HG02870 (cell line): ENCODE measurements around the gene OR10Z1.

Experiments used
- ATAC-seq: cut with Tn5 transposase; IDR thresholded peaks from one replicate; pipeline ENCODE4 v1.9.1; 2021; ENCODE audit warnings: mild to moderate bottlenecking, moderate library complexity; ENCODE audit not compliant: unreplicated experiment

OR10Z1 gene, protein sequence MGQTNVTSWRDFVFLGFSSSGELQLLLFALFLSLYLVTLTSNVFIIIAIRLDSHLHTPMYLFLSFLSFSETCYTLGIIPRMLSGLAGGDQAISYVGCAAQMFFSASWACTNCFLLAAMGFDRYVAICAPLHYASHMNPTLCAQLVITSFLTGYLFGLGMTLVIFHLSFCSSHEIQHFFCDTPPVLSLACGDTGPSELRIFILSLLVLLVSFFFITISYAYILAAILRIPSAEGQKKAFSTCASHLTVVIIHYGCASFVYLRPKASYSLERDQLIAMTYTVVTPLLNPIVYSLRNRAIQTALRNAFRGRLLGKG

DNA sequence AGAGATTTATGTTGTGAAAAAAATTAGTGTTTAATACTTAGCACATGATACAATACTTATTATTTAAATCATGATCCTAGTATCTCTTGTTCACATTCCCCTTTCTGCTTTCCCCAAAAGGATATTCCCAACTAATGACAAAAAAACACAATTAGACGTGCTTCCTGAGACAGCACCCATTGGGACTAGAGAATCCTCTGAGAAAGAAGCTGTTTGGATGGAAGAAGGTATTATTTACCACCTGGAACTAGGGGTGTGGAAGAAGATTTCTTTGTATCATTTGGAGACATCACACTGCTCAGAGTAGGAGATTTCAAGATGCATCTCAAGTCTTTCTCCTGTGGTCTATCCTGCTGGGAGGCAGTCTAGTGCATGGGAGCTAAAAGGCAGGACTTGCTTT lies at the start of gene OR10Z1:
Gene OR10Z1 (plus strand): TSS at position 301 of the 400 bp plus-strand sequence. CDS start 1,171 bp downstream, outside the sequence.
- no peak for ATAC-seq

GRCh38 chr1:158559696-158560095 lies 45.4 kb upstream of the OR10Z1 start:
- ATAC-seq: no peak

DNA sequence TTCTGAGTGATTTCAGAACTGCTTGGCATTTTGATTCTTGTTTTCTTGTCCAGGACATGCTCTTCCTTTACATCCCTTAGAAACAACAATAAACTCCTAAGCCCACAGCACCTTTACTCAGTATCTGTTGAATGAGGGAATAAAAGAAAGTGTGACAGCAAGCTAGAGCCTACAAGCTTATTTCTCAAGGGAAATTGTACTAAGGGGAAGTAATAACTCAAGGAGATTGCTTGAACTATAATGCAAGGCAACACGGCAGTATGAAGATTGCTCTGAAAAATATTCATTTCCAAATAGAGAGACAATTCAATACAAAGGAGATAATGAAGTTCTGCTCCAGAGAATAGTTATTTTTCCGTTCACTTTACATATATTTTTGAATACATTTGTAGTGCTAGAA lies 41.2 kb upstream of the OR10Z1 start:
- ATAC-seq: no peak

DNA sequence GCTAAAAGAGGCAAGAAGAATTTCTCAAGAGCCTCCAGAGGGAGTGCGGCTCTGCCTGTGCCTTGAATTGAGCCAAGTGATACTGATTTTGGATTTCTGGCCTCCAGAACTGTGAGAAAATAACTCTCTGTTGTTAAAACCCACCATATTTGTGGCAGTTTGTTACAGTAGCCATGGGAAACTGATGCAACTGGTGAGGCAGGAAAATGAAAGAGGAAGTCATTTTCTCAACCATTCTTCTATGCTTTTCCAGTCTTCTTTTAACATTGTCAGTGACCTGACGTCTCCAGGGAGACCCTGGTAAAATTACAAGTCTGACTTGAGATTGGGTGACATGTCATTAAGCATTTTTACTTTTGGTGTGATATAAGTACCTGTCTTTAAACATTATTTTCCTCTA lies 40.5 kb upstream of the OR10Z1 start:
- no peak for ATAC-seq

- ATAC-seq: no peak
Observed at GRCh38 chr1:158570480-158570879, 34.6 kb upstream of the OR10Z1 start, which contains the start of gene OR6P1. OR6P1 (minus strand) TSS chr1:158570580; CDS start chr1:158563604, 6,976 bp downstream.

DNA sequence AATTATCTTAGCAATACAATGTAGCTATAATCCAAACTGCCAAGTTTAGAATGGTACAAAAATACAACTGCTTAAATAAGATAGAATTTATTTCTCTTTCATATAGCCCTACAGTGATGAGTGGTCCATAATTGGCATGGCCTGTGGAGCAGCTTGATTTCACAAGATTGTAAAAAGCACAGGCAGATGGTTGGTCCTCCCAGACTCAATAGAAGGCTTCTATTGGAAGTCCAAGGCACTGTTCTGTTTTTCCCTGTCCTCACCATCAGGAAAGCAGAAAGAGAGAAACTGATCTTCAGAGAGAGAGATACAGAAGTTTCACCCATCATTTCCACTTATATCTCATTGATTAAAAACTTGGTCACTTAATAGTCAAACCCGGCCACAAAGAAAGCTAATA lies 32.8 kb upstream of the OR10Z1 start:
- no peak for ATAC-seq

GRCh38 chr1:158577561-158577960 lies 27.5 kb upstream of the OR10Z1 start:
- ATAC-seq: no peak

- ATAC-seq: no peak
Observed at GRCh38 chr1:158579733-158580132, 25.3 kb upstream of the OR10Z1 start, which contains the start of gene OR10X1. OR10X1 (minus strand) TSS chr1:158579899; CDS start chr1:158579899, 0 bp downstream.

DNA sequence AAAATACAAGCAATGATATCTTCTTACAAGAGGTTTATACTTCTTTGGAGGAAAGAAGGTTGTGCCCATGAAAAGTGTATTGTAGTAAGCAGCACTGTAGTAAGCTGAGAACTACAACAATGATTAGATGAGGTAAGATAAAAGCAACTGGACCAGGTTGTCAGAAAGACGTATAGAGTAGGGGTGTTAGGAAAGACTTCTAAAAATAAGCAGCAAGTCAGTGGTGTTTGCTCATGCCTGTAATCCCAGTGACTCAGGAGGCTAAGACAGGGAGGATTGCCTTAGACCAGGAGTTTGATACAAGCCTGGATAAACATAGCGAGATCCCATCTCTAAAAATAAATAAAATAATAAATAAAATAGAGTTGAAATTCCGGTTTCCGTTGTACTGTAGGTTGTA lies 21.1 kb upstream of the OR10Z1 start:
- ATAC-seq: no peak

DNA sequence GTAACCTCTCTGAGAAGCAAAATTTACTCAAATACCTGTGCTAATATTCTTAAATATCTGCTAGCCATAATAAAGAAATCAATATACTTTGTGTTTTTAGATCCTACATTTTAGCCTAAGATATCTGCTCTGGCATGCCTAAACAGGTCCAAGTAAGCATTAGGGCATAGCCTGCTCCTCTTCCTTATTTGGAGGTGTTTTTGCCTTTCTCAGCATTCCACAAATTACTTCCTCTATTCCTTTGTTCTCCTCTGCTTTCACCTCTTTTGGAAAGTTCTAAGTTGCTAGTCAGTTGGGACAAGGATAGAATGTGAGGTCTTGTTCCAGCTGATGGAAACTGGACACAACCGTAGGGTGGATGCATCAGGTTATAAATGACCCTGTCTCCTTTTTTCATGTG lies 18.1 kb upstream of the OR10Z1 start:
- no peak for ATAC-seq

GRCh38 chr1:158600735-158601134 lies 4.3 kb upstream of the OR10Z1 start:
- ATAC-seq: no peak

DNA sequence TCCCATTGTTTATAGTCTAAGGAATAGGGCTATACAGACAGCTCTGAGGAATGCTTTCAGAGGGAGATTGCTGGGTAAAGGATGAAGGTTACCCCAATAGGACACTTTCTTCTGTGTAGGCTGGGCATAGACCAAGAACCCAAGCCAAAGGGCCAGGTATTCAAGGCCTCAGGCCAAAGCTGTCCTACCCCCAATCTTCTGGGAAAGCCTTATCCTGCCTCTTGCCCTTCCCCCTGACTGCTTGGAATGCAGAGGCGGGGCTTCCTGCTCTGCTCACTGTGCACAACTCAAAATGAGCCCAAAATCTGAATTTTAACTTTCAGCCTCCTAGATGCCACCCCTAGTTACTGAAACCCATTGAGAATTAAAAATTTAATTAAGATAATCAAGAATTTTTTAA lies 2.2 kb downstream of the OR10Z1 start:
- ATAC-seq: no peak

- ATAC-seq: no peak
Observed at GRCh38 chr1:158611916-158612315, 6.8 kb downstream of the OR10Z1 start.

DNA sequence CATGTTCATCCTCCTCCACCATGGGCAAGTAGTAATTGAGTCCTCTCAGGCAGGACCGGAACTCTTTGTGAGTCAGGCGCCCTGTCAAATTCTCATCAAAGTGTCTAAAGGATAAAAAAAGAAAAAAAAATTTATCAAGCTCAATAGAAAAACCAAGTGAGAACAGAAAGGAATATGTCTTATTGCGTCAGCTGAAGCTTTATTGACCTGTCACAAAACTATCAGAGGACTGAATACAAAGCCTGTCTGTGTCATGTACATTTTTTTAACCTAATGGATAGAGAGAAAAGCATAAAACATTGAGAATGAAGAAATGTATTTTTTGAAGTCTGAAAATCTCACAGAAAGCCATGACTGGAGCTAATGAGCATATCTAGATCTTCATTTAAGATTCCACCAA lies 8.7 kb downstream of the OR10Z1 start:
- no peak for ATAC-seq

GRCh38 chr1:158638146-158638545 lies 33.1 kb downstream of the OR10Z1 start:
- no peak for ATAC-seq

DNA sequence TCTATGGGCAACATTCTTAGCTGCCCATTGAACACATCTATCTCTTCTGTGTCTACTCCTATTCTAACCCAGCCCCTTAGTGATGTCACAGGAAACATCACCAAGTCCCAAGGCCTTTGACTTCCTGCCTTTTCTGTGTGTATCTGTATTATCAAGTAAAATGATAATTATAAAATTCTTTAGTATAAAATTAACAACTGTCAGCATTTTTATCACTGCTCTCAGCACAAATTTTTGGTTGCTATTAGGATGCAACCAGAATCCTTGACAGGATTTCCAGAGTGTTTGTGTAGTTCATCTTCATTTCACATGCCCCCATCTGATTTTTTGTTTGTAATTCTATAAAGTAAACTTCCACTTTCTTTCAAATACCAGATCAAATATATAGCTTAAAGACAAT lies 33.8 kb downstream of the OR10Z1 start:
- ATAC-seq: no peak

GRCh38 chr1:158644449-158644848 lies 39.4 kb downstream of the OR10Z1 start:
- no peak for ATAC-seq

DNA sequence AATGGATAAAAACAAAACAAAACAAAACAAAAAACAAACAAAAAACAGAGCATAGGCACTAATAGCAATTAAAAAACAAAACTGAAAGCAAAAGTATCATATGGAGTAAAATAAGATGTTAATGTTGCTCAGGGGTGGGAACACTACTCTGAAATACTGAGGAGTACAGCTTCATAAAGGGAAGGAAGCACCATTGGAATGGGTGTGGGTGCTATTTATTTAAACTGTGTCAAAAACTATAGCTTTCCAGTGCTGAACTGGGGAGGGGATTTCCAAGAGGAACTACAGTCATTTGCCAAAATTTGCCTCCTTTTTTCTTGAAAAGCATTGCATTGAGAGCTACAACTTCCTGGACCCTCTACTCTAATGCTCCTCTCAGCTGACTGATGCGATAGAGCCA lies 41.4 kb downstream of the OR10Z1 start:
- ATAC-seq: no peak

DNA sequence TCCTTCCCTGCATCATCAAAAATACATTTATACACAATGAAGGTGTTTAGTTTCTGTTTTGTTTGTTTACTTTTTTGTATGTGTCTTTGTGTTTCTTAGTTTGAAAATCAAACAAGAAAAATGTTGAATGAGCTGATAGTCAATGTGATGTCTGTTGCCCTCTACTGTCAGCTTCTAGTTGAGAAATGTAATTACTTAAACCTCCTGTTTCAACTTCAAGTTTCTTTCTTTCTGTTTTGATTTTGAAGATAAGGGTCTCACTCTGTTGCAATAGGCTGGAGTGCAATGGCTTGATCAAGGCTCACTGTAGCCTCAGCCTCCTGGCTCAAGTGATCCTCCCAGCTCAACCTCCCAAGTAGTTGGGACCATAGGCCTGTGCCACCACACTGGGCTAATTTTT lies 44.0 kb downstream of the OR10Z1 start:
- ATAC-seq: no peak

GRCh38 chr1:158652721-158653334 lies 47.8 kb downstream of the OR10Z1 start:
- ATAC-seq: no peak

GRCh38 chr1:158654086-158654485 lies 49.0 kb downstream of the OR10Z1 start:
- no peak for ATAC-seq

DNA sequence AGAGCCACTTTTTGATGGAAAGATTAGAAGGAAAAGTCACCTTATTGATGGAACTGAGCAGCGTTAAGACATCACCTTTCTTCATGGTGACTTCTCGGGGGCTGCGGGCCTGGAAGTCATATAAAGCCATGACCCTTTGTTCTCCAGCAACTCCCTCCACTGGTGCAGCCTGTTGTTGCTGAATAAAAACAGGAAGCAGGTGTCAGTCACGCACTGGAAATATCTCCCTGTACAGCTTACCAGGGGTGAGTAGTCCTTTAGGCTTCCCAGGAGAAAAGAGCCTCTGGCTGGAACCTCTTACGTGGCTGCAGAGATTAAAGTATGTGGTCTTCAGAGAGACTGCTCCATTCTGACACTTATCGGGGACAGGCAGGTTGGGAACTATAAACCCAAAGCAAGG lies 49.5 kb downstream of the OR10Z1 start:
- ATAC-seq: no peak
